HCT116 (cell line): ENCODE results near the gene SLC5A10. TPM values are rescaled to one million over a fixed set of nuclear protein-coding genes. Genes with fewer than 3 reads are reported as not detected.

Experiments used
- ATAC-seq: fragments of 200-7000 bp; cut with Tn5 transposase; 2 replicates; pipeline ENCODE4 v1.9.1; 2020; ENCODE audit warnings: mild to moderate bottlenecking, moderate library complexity
- BruUV-seq: library from RNA; stranded (reverse); fragments of 400-500 nt; replicated peaks from 2 replicates; lab custom pipeline; 2021; lab: Mats Ljungman, UMichigan
- CTCF ChIA-PET: fragments of 300-600 bp; sonication (Branson Sonifier 250); formaldehyde crosslinking; loops from one replicate; lab custom pipeline; 2021; ENCODE audit warnings: antibody characterized with exemption; lab: Charles Lee
- POLR2A ChIA-PET: fragments of 300-600, 350-600 bp; sonication (Branson Sonifier 250); formaldehyde crosslinking; loops from one replicate; lab custom pipeline; 2021; ENCODE audit warnings: antibody characterized with exemption; lab: Charles Lee
- RAD21 ChIA-PET, 2 experiments: fragments of 300-600 bp; sonication (Branson Sonifier 250); formaldehyde crosslinking; loops; one replicate each; lab custom pipeline; 2023; ENCODE audit warnings: low total read pairs in 2 of 2; ENCODE audit not compliant: uncharacterized antibody in 2 of 2, unreplicated experiment in 2 of 2, low non-redundant PET in 1 of 2; lab: Charles Lee
- DNase-seq: peaks from one replicate; pipeline ENCODE4 v3.0.0-alpha.2; 2010; ENCODE audit warnings: low read depth, low spot score
- H2AFZ ChIP-seq: fragments of 200-600 bp; shearing (Covaris generic), sonication (generic); 2 replicates; pipeline ENCODE4 v1.6.1; 2017; ENCODE audit warnings: low read depth, mixed run types, mixed read lengths, antibody characterized with exemption, low read length; ENCODE audit not compliant: poor library complexity, severe bottlenecking
- H3K27ac ChIP-seq: 2 replicates; pipeline ENCODE4 v1.5.1; 2012; ENCODE audit warnings: low read depth, low read length
- H3K27me3 ChIP-seq: fragments of 200-600 bp; sonication (generic); 2 replicates; pipeline ENCODE4 v1.6.1; 2016; ENCODE audit warnings: mixed run types, low read length, mixed read lengths; ENCODE audit not compliant: insufficient read depth
- H3K36me3 ChIP-seq, 2 experiments: fragments of 200-500 bp in 1 of 2; fragments of 200-600 bp in 1 of 2; sonication (Bioruptor generic) in 1 of 2; sonication (generic) in 1 of 2; 2 replicates each; pipeline versions ENCODE4 v1.5.1 to v1.6.1; 2014 to 2016; ENCODE audit warnings: low read length in 2 of 2, inconsistent platforms in 1 of 2, mixed read lengths in 1 of 2, mixed run types in 1 of 2; ENCODE audit not compliant: insufficient read depth in 2 of 2, control insufficient read depth in 1 of 2
- H3K4me1 ChIP-seq, 2 experiments: fragments of 200-600 bp in 1 of 2; sonication (generic) in 1 of 2; 2 replicates each; pipeline versions ENCODE4 v1.5.1 to v1.6.1; 2012 to 2017; ENCODE audit warnings: low read length in 2 of 2, inconsistent platforms in 1 of 2, mild to moderate bottlenecking in 1 of 2, mixed read lengths in 1 of 2, mixed run types in 1 of 2, moderate library complexity in 1 of 2; ENCODE audit not compliant: insufficient read depth in 2 of 2, control insufficient read depth in 1 of 2
- H3K4me2 ChIP-seq: fragments of 200-600 bp; sonication (generic); 2 replicates; pipeline ENCODE4 v1.6.1; 2017; ENCODE audit warnings: mixed run types, low read length, mixed read lengths
- H3K4me3 ChIP-seq, 2 experiments: fragments of 200-600 bp in 1 of 2; sonication (generic) in 1 of 2; replicated peaks in 1 of 2; 2 replicates each; pipeline ENCODE4 v1.5.1; 2011 to 2016; ENCODE audit warnings: low read length in 2 of 2, control low read depth in 1 of 2, low read depth in 1 of 2, mild to moderate bottlenecking in 1 of 2, mixed read lengths in 1 of 2, mixed run types in 1 of 2
- H3K79me2 ChIP-seq: fragments of 200-600 bp; sonication (generic); 2 replicates; pipeline ENCODE4 v1.6.1; 2017; ENCODE audit warnings: mild to moderate bottlenecking, mixed run types, low read length, moderate library complexity, mixed read lengths; ENCODE audit not compliant: insufficient read depth
- H3K9ac ChIP-seq: fragments of 200-600 bp; sonication (generic); 2 replicates; pipeline ENCODE4 v1.6.1; 2016; ENCODE audit warnings: low read length, mixed read lengths
- H3K9me2 ChIP-seq: fragments of 200-600 bp; sonication (generic), shearing (Covaris generic); 2 replicates; pipeline ENCODE4 v1.6.1; 2017; ENCODE audit warnings: mixed run types, mild to moderate bottlenecking, moderate library complexity; ENCODE audit not compliant: insufficient read depth
- H3K9me3 ChIP-seq, 2 experiments: fragments of 200-500 bp in 1 of 2; fragments of 200-600 bp in 1 of 2; sonication (Bioruptor generic) in 1 of 2; sonication (generic) in 1 of 2; 2 replicates each; pipeline ENCODE4 v1.6.1; 2014 to 2017; ENCODE audit warnings: low read length in 2 of 2, mixed read lengths in 2 of 2, inconsistent platforms in 1 of 2, low read depth in 1 of 2, mild to moderate bottlenecking in 1 of 2, mixed run types in 1 of 2, moderate library complexity in 1 of 2; ENCODE audit not compliant: control insufficient read depth in 1 of 2, insufficient read depth in 1 of 2
- H4K20me1 ChIP-seq: fragments of 200-600 bp; sonication (generic), shearing (Covaris generic); 2 replicates; pipeline ENCODE4 v1.6.1; 2017; ENCODE audit warnings: mixed run types, mild to moderate bottlenecking, moderate library complexity; ENCODE audit not compliant: insufficient read depth
- ATF3 ChIP-seq: IDR thresholded peaks from 2 replicates; pipeline ENCODE4 v1.6.1; 2012
- CBX3 ChIP-seq: IDR thresholded peaks from 2 replicates; pipeline ENCODE4 v1.6.1; 2012; ENCODE audit warnings: low read depth
- CEBPB ChIP-seq: IDR thresholded peaks from 2 replicates; pipeline ENCODE4 v1.6.1; 2012; ENCODE audit warnings: low read depth
- CTCF ChIP-seq, 3 experiments: fragments of 200-600 bp in 1 of 3; sonication (generic) in 1 of 3; IDR thresholded peaks in 2 of 3; conservative IDR thresholded peaks in 1 of 3; 2 replicates each; pipeline ENCODE4 v1.5.1; 2012 to 2017; ENCODE audit warnings: low read depth in 2 of 3, low read length in 2 of 3, antibody characterized with exemption in 1 of 3, borderline replicate concordance in 1 of 3, control low read depth in 1 of 3, mild to moderate bottlenecking in 1 of 3, mixed read lengths in 1 of 3, mixed run types in 1 of 3, moderate library complexity in 1 of 3; ENCODE audit not compliant: insufficient read depth in 1 of 3
- EGR1 ChIP-seq: IDR thresholded peaks from 2 replicates; pipeline ENCODE4 v1.6.1; 2012; ENCODE audit warnings: low read depth
- ELF1 ChIP-seq: IDR thresholded peaks from 2 replicates; pipeline ENCODE4 v1.6.1; 2012; ENCODE audit warnings: low read depth, borderline replicate concordance
- EZH2 ChIP-seq: fragments of 200-600 bp; sonication (generic); IDR thresholded peaks from 2 replicates; pipeline ENCODE4 v1.6.1; 2017; ENCODE audit warnings: antibody characterized with exemption, mixed run types
- FOSL1 ChIP-seq: IDR thresholded peaks from 2 replicates; pipeline ENCODE4 v1.6.1; 2012; ENCODE audit warnings: low read depth
- POLR2A ChIP-seq: IDR thresholded peaks from 2 replicates; pipeline ENCODE4 v1.7.0; 2011; ENCODE audit warnings: borderline replicate concordance; ENCODE audit not compliant: insufficient read depth, insufficient read length; ENCODE audit errors: extremely low read depth
- REST ChIP-seq: IDR thresholded peaks from 2 replicates; pipeline ENCODE4 v1.6.1; 2012; ENCODE audit warnings: low read depth
- SRF ChIP-seq: IDR thresholded peaks from 2 replicates; pipeline ENCODE4 v1.6.1; 2012; ENCODE audit warnings: low read depth
- ZBTB33 ChIP-seq: IDR thresholded peaks from 2 replicates; pipeline ENCODE4 v1.6.1; 2011; ENCODE audit warnings: mild to moderate bottlenecking, low read length, moderate library complexity; ENCODE audit not compliant: insufficient replicate concordance; ENCODE audit errors: extremely low read depth
- ZFX ChIP-seq: fragments of 450-650 bp; IDR thresholded peaks from 2 replicates; pipeline ENCODE4 v1.6.1; 2017
- ZNF274 ChIP-seq: fragments of 200-500 bp; sonication (Bioruptor generic); IDR thresholded peaks from 2 replicates; pipeline ENCODE4 v1.6.1; 2014; ENCODE audit warnings: mild to moderate bottlenecking, low read depth, low read length, inconsistent platforms
- intact Hi-C: fragments of 100-400 bp; cut with micrococcal nuclease; formaldehyde crosslinking; loops from 2 replicates; pipeline ENCODE4 v1.10.0; 2022
- total RNA-seq: library from RNA; stranded (reverse); gene quantifications from one replicate; pipeline ENCODE4 v1.2.1, GENCODE V29; 2021; ENCODE audit not compliant: unreplicated experiment

The SLC5A10 gene
- total RNA-seq, 1 experiment from 2014 or later: not detected

- TF ChIP-seq REST: no peak
- TF ChIP-seq ZNF274: no peak
- no peak for TF ChIP-seq ATF3
- no peak for TF ChIP-seq ZFX
- TF ChIP-seq EZH2: no peak
- TF ChIP-seq CEBPB: no peak
- TF ChIP-seq, all 23 proteins: peak for 0
Measured at GRCh38 chr17:18980682-18981334, 28.8 kb downstream of the SLC5A10 start (continued).

GRCh38 chr17:18981335-18981641 lies 29.3 kb downstream of the SLC5A10 start:
- H3K9me3 ChIP-seq: no peaks in the 10 kb centered on the region
- H3K4me2 ChIP-seq: peak overlapping the region; percentile 57
- H3K27ac ChIP-seq: peak overlapping the region; percentile 63
- POLR2A ChIA-PET: no interaction called here
- H2AFZ ChIP-seq: no peak overlapping the region
- H3K9ac ChIP-seq: peak overlapping the region; percentile 65
- H3K4me3 ChIP-seq: no peak overlapping the region
- ATAC-seq (no peak), DNase-seq (no peak)
- H3K4me1 ChIP-seq: peaks cover 17 to 31% of the 10 kb centered on the region in 2 experiments
- H4K20me1 ChIP-seq: no peaks in the 10 kb centered on the region
- RAD21 ChIA-PET: no interaction called here
- peaks cover 20% of the 10 kb centered on the region for H3K79me2 ChIP-seq
- no peaks in the 10 kb centered on the region for H3K27me3 ChIP-seq
- CTCF ChIA-PET: interaction anchor here (2.0 kb wide), 1 partner anchor 20 kb away, joined by 6 read pairs; no protein-coding TSS in a partner anchor
- H3K9me2 ChIP-seq: no peaks in the 10 kb centered on the region
- BruUV-seq: no TSS peak
- H3K36me3 ChIP-seq: peaks cover 27 to 39% of the 10 kb centered on the region in 2 experiments; a peak in 3 of 4 replicates
- TF ChIP-seq ZNF274: no peak
- TF ChIP-seq ELF1: no peak
- no peak for TF ChIP-seq FOSL1
- TF ChIP-seq SRF: no peak
- TF ChIP-seq POLR2A: no peak
- no peak for TF ChIP-seq CBX3
- TF ChIP-seq EZH2: no peak
- TF ChIP-seq CTCF (IDR thresholded peaks at IDR 0.05 in 2 of 3, conservative IDR thresholded peaks at IDR 0.05 in 1 of 3; ENCODE audit: borderline replicate concordance in 1 of 3, insufficient read depth in 1 of 3, low read depth in 2 of 3, low read length in 2 of 3): no peak
- TF ChIP-seq ZBTB33: no peak
- TF ChIP-seq EGR1: no peak
- intact Hi-C loops: no loop called here
